K562 (cell line): Measurements from ENCODE around the gene PSMA7. TPM values are rescaled to one million over a fixed set of nuclear protein-coding genes. Genes with fewer than 3 reads are reported as not detected.
A peak's percentile ranks its signal among the peaks of the same experiment; 100 is the strongest.

ENCODE experiments used
- ATAC-seq: fragments of 200-7000 bp; cut with Tn5 transposase; 3 replicates; pipeline ENCODE4 v1.9.1; 2020; ENCODE audit warnings: moderate library complexity
- BruUV-seq: library from RNA; stranded (reverse); fragments of 400-500 nt; replicated peaks from 2 replicates; lab custom pipeline; 2021; lab: Mats Ljungman, UMichigan
- CTCF ChIA-PET: fragments of 300-600 bp; formaldehyde crosslinking; extraction: SDS; loops from one replicate; lab custom pipeline; 2021; ENCODE audit warnings: low intra/inter-chr PET ratio; lab: Yijun Ruan, JAX
- POLR2A ChIA-PET: fragments of 300-600, 350-650 bp; sonication (Branson Sonifier 250); formaldehyde crosslinking; extraction: SDS; loops from one replicate; lab custom pipeline; 2021; ENCODE audit warnings: antibody characterized with exemption, inconsistent platforms; lab: Yijun Ruan, JAX
- DNase-seq, 4 experiments: peaks; one replicate each; pipeline versions ENCODE4 v3.0.0 to v3.0.0-alpha.2; 2011 to 2018; ENCODE audit warnings: low spot score in 3 of 4, mixed read lengths in 3 of 4; ENCODE audit errors: extremely low read depth in 1 of 4
- FAIRE-seq: peaks from 2 replicates; lab custom pipeline; 2011; peaks lifted over from hg19 to GRCh38; lab: Jason Lieb, UNC
- H2AFZ ChIP-seq: 2 replicates; pipeline ENCODE4 v1.6.0; 2011; ENCODE audit warnings: low read depth, low read length, control low read depth, inconsistent platforms
- H3K27ac ChIP-seq: fragments of 200-600 bp; 3 replicates; pipeline ENCODE4 v1.8.0; 2011; ENCODE audit warnings: low read depth, mild to moderate bottlenecking, control low read depth, inconsistent platforms, low read length, moderate library complexity, mixed read lengths; ENCODE audit errors: extremely low read depth
- H3K27me3 ChIP-seq, 2 experiments: fragments of 300-600 bp in 1 of 2; 2 replicates in 1 of 2; 3 replicates in 1 of 2; pipeline versions ENCODE4 v1.6.0 to v1.8.0; 2011; ENCODE audit warnings: inconsistent platforms in 2 of 2, low read length in 2 of 2, mild to moderate bottlenecking in 1 of 2, mixed read lengths in 1 of 2, moderate library complexity in 1 of 2; ENCODE audit not compliant: control insufficient read depth in 2 of 2, insufficient read depth in 2 of 2
- H3K36me3 ChIP-seq: fragments of 300-600 bp; 3 replicates; pipeline ENCODE4 v1.8.0; 2011; ENCODE audit warnings: mild to moderate bottlenecking, low read length, inconsistent platforms; ENCODE audit not compliant: control insufficient read depth, insufficient read depth
- H3K4me1 ChIP-seq, 2 experiments: fragments of 200-600 bp in 1 of 2; replicated peaks in 1 of 2; 2 replicates in 1 of 2; 3 replicates in 1 of 2; pipeline versions ENCODE4 v1.5.1 to v1.8.0; 2011; ENCODE audit warnings: inconsistent platforms in 2 of 2, low read length in 2 of 2, mild to moderate bottlenecking in 1 of 2, mixed read lengths in 1 of 2, moderate library complexity in 1 of 2; ENCODE audit not compliant: control insufficient read depth in 2 of 2, insufficient read depth in 2 of 2
- H3K4me2 ChIP-seq: 2 replicates; pipeline ENCODE4 v1.6.1; 2011; ENCODE audit warnings: low read length, control low read depth, inconsistent platforms, mixed read lengths; ENCODE audit not compliant: insufficient read depth
- H3K4me3 ChIP-seq: fragments of 200-600 bp; sonication (generic), shearing (Covaris generic); 2 replicates; pipeline ENCODE4 v1.5.1; 2016; ENCODE audit warnings: control low read depth, inconsistent platforms
- H3K79me2 ChIP-seq: fragments of 200-600 bp; 3 replicates; pipeline ENCODE4 v1.8.0; 2011; ENCODE audit warnings: low read length, inconsistent platforms; ENCODE audit not compliant: control insufficient read depth, insufficient read depth
- H3K9ac ChIP-seq, 2 experiments: 2 replicates each; pipeline versions ENCODE4 v1.6.0 to v1.6.1; 2011; ENCODE audit warnings: low read depth in 2 of 2, low read length in 2 of 2, control low read depth in 1 of 2, inconsistent platforms in 1 of 2, mild to moderate bottlenecking in 1 of 2, mixed read lengths in 1 of 2; ENCODE audit not compliant: insufficient read depth in 1 of 2
- H3K9me1 ChIP-seq: one replicate; pipeline ENCODE4 v1.6.0; 2011; ENCODE audit warnings: inconsistent platforms, mild to moderate bottlenecking, low read length, moderate library complexity; ENCODE audit not compliant: control insufficient read depth, insufficient read depth
- H3K9me3 ChIP-seq: replicated peaks from 2 replicates; pipeline ENCODE4 v1.5.1; 2011; ENCODE audit warnings: low read depth, low read length, inconsistent platforms; ENCODE audit not compliant: control insufficient read depth, insufficient read depth
- H4K20me1 ChIP-seq: replicated peaks from 2 replicates; pipeline ENCODE4 v1.6.1; 2011; ENCODE audit warnings: low read length, inconsistent platforms, mixed read lengths; ENCODE audit not compliant: control insufficient read depth, insufficient read depth
- BDP1 ChIP-seq: IDR thresholded peaks from 3 replicates; pipeline ENCODE4 v1.6.1; 2011; ENCODE audit not compliant: insufficient read length, insufficient read depth
- CEBPZ ChIP-seq: fragments of 150-350 bp; IDR thresholded peaks from 2 replicates; pipeline ENCODE4 v1.6.1; 2014; ENCODE audit warnings: low read depth, mild to moderate bottlenecking, low read length, borderline replicate concordance
- GTF3C2 ChIP-seq: IDR thresholded peaks from 3 replicates; pipeline ENCODE4 v1.6.1; 2011; ENCODE audit warnings: borderline replicate concordance, mild to moderate bottlenecking, moderate library complexity; ENCODE audit not compliant: insufficient read length; ENCODE audit errors: extremely low read depth
- HDAC1 ChIP-seq, 2 experiments: fragments of 450-650 bp; IDR thresholded peaks; 2 replicates each; pipeline ENCODE4 v1.6.1; 2016 to 2017; ENCODE audit warnings: inconsistent platforms in 1 of 2, mild to moderate bottlenecking in 1 of 2, moderate library complexity in 1 of 2
- MEF2A ChIP-seq: IDR thresholded peaks from 2 replicates; pipeline ENCODE4 v1.6.1; 2011; ENCODE audit warnings: low read depth, mild to moderate bottlenecking, low read length, moderate library complexity; ENCODE audit not compliant: control insufficient read depth
- PHF20 ChIP-seq: fragments of 450-650 bp; IDR thresholded peaks from 2 replicates; pipeline ENCODE4 v1.6.1; 2018; ENCODE audit not compliant: partially characterized antibody
- SETDB1 ChIP-seq: IDR thresholded peaks from one replicate; pipeline ENCODE4 v1.6.1; 2012; ENCODE audit warnings: low read length, control low read depth, inconsistent platforms
- STAT5A ChIP-seq: IDR thresholded peaks from 2 replicates; pipeline ENCODE4 v1.6.1; 2012; ENCODE audit warnings: low read length, inconsistent platforms, borderline replicate concordance
- TFAP4 ChIP-seq: sonication (generic); formaldehyde crosslinking; IDR thresholded peaks from 2 replicates; pipeline ENCODE4 v1.8.0; 2022; ENCODE audit warnings: missing genetic modification reagents, mild to moderate bottlenecking, moderate library complexity, borderline replicate concordance
- ZFP91 ChIP-seq: sonication (generic); formaldehyde crosslinking; IDR thresholded peaks from 2 replicates; pipeline ENCODE4 v1.8.0; 2022; ENCODE audit warnings: mild to moderate bottlenecking, missing genetic modification reagents
- ZSCAN29 ChIP-seq: fragments of 450-650 bp; IDR thresholded peaks from 2 replicates; pipeline ENCODE4 v1.6.1; 2017
- WGBS: fragments of 100-300 bp; shearing (Covaris generic); methylation state at CpG from one replicate; pipeline ENCODE4 v1.1.6; 2016; ENCODE audit warnings: low coverage, mixed read lengths; ENCODE audit not compliant: insufficient coverage; ENCODE audit errors: missing lambda C conversion rate; 5-methylcytosine and 5-hydroxymethylcytosine counted together
- in situ Hi-C: fragments of 300-500 bp; cut with MboI; formaldehyde crosslinking; loops from 4 replicates; pipeline ENCODE4 v1.15.0; 2018; ENCODE audit warnings: inconsistent platforms, mixed read lengths
- intact Hi-C: fragments of 100-400 bp; cut with micrococcal nuclease; formaldehyde crosslinking; loops from 2 replicates; pipeline ENCODE4 v1.14.2; 2022
- polyA plus RNA-seq, 8 experiments: library from polyadenylated mRNA; depleted of rRNA in 4 of 8; stranded (reverse) in 5 of 8; unstranded in 3 of 8; fragments of >200 nt; fragmentation: Nextera tagmentation in 2 of 8; fragmentation: Illumina TruSeq in 1 of 8; extraction: Ambion mirVana in 2 of 8; extraction: Trizol in 1 of 8; gene quantifications; 2 replicates each; pipeline versions ENCODE4 v1.2.1 to v1.2.3, GENCODE V29; 2011 to 2014; ENCODE audit warnings: inconsistent platforms in 1 of 8, missing spikeins in 1 of 8
- total RNA-seq, 7 experiments: library from RNA; depleted of rRNA in 6 of 7; stranded (reverse); fragments of >200 nt in 6 of 7; fragmentation: Illumina TruSeq in 2 of 7; extraction: Trizol in 2 of 7; gene quantifications; 2 replicates each; pipeline versions ENCODE4 v1.2.1 to v1.2.3, GENCODE V29; 2011 to 2021; ENCODE audit warnings: low replicate concordance in 1 of 7

Gene PSMA7
- total and polyA plus RNA-seq, 9 of the 15 experiments (the other 6 are each of a cell fraction or from before 2014, with no cell fraction given) = 257 to 510 (median 393) TPM

- DNase-seq (peak in 1 of 4 experiments; percentile 46), FAIRE-seq (peak; percentile 70), ATAC-seq (peak; percentile 48)
- Histone ChIP-seq H3K9ac (peak overlapping the region; percentile 90 to 97), H3K4me3 (peak overlapping the region; percentile 89), H3K4me2 (peak overlapping the region; percentile 80), H3K27me3 (no peaks in the 10 kb centered on the region), H2AFZ (no peak overlapping the region), H4K20me1 (peaks cover 42% of the 10 kb centered on the region), H3K79me2 (peaks cover 74% of the 10 kb centered on the region), H3K27ac (peak overlapping the region; percentile 91), H3K4me1 (peaks cover 30 to 40% of the 10 kb centered on the region in 2 experiments; a peak in 4 of 5 replicates), H3K9me3 (no peaks in the 10 kb centered on the region), H3K9me1 (no peaks in the 10 kb centered on the region), H3K36me3 (peaks cover 73% of the 10 kb centered on the region)
- TSS peak; percentile 42 for BruUV-seq
- in situ Hi-C loops (no loop called here), intact Hi-C loops (loop anchor here (5.0 to 10.0 kb wide), 4 partner anchors 74 to 243 kb away; partner anchors contain the start of genes RPS21 and TAF4)
- CTCF ChIA-PET = no interaction called here
- WGBS = 14% methylated on average over 14 of the region's 14 CpGs
- POLR2A ChIA-PET = interaction anchor here (0.6 to 2.3 kb wide), 10 partner anchors 8 to 415 kb away, joined by 3 to 10 read pairs (median 4); partner anchors contain the start of gene LSM14B
- TF ChIP-seq ZFP91 (CRISPR knock-in tag) (0 out of 2 replicates have a peak, but pooled peaks have one; percentile 29), BDP1 (no peak), SETDB1 (no peak), STAT5A (no peak), PHF20 (no peak), HDAC1 (IDR thresholded peaks at IDR 0.05) (peak in 1 of 2 experiments; percentile 11; a peak in 1 of 4 replicates), MEF2A (no peak), GTF3C2 (no peak), ZSCAN29 (no peak), TFAP4 (CRISPR knock-in tag) (peak; percentile 53; the same call in 1 of the 2 replicates), CEBPZ (no peak)
Measured at GRCh38 chr20:62141397-62142251, 1.6 kb downstream of the PSMA7 start.
